Measurements from ENCODE around the gene RPEL1. TPM values are rescaled to one million over a fixed set of nuclear protein-coding genes. Genes with fewer than 3 reads are reported as not detected.
"Not testable (repeated sequence)": the region's sequence is repeated elsewhere in the genome, so short reads cannot be mapped to it uniquely, and the experiment has no call there.

Gene RPEL1
- total RNA-seq (ENCODE audit: low replicate concordance): not detected in 2 replicates
- long read RNA-seq: 0 reads

GRCh38 chr10:103245587-103245986, at the start of gene RPEL1:
RPEL1 (plus strand) TSS chr10:103245887; CDS start chr10:103245997, 110 bp downstream.
- H3K4me1 Mint-ChIP-seq (ENCODE audit: unreplicated experiment); H3K9me3 Mint-ChIP-seq; DNase-seq (ENCODE audit: extremely low spot score, unreplicated experiment); H3K36me3 Mint-ChIP-seq; H3K4me3 Mint-ChIP-seq; H3K27me3 Mint-ChIP-seq: not testable (repeated sequence)
- H3K27ac Mint-ChIP-seq: peak within 1 kb of the TSS; percentile 71

- peaks cover 14% of the 10 kb centered on the region for H3K4me1 Mint-ChIP-seq (ENCODE audit: unreplicated experiment)
- H3K36me3 Mint-ChIP-seq: no peaks in the 10 kb centered on the region
- H3K4me3 Mint-ChIP-seq: no peak overlapping the region
These were observed 49.2 kb upstream of the RPEL1 start for GRCh38 chr10:103196516-103196915.

GRCh38 chr10:103197174-103197573, 48.5 kb upstream of the RPEL1 start:
- Mint-ChIP-seq H3K27me3 (no peaks in the 10 kb centered on the region), H3K4me1 (ENCODE audit: unreplicated experiment) (peaks cover 8% of the 10 kb centered on the region), H3K27ac (no peak overlapping the region), H3K36me3 (no peaks in the 10 kb centered on the region), H3K4me3 (no peak overlapping the region), H3K9me3 (no peaks in the 10 kb centered on the region)
- no peak for DNase-seq (ENCODE audit: extremely low spot score, unreplicated experiment)
- TF ChIP-seq CTCF (conservative IDR thresholded peaks at IDR 0.05): no peak

More at GRCh38 chr10:103196516-103196915, 49.2 kb upstream of the RPEL1 start:
- no peak for TF ChIP-seq CTCF (conservative IDR thresholded peaks at IDR 0.05)
- Mint-ChIP-seq H3K27ac (no peak overlapping the region), H3K9me3 (no peaks in the 10 kb centered on the region), H3K27me3 (no peaks in the 10 kb centered on the region)
- DNase-seq (ENCODE audit: extremely low spot score, unreplicated experiment): no peak

- Mint-ChIP-seq H3K36me3 (no peaks in the 10 kb centered on the region), H3K27me3 (no peaks in the 10 kb centered on the region), H3K9me3 (no peaks in the 10 kb centered on the region), H3K4me1 (ENCODE audit: unreplicated experiment) (peaks cover 8% of the 10 kb centered on the region), H3K4me3 (no peak overlapping the region), H3K27ac (no peak overlapping the region)
- DNase-seq (ENCODE audit: extremely low spot score, unreplicated experiment): no peak
- TF ChIP-seq CTCF (conservative IDR thresholded peaks at IDR 0.05): no peak
These were observed 47.8 kb upstream of the RPEL1 start for GRCh38 chr10:103197903-103198302.

- Mint-ChIP-seq H3K36me3 (no peaks in the 10 kb centered on the region), H3K27me3 (no peaks in the 10 kb centered on the region), H3K9me3 (no peaks in the 10 kb centered on the region), H3K4me3 (no peak overlapping the region), H3K4me1 (ENCODE audit: unreplicated experiment) (peaks cover 6% of the 10 kb centered on the region), H3K27ac (no peak overlapping the region)
- no peak for TF ChIP-seq CTCF (conservative IDR thresholded peaks at IDR 0.05)
- no peak for DNase-seq (ENCODE audit: extremely low spot score, unreplicated experiment)
These were observed 47.0 kb upstream of the RPEL1 start for GRCh38 chr10:103198648-103199047.

- Mint-ChIP-seq H3K9me3 (no peaks in the 10 kb centered on the region), H3K36me3 (no peaks in the 10 kb centered on the region), H3K27ac (no peak overlapping the region), H3K4me1 (ENCODE audit: unreplicated experiment) (no peaks in the 10 kb centered on the region), H3K27me3 (no peaks in the 10 kb centered on the region), H3K4me3 (no peak overlapping the region)
- no peak for DNase-seq (ENCODE audit: extremely low spot score, unreplicated experiment)
- no peak for TF ChIP-seq CTCF (conservative IDR thresholded peaks at IDR 0.05)
These were observed 46.2 kb upstream of the RPEL1 start for GRCh38 chr10:103199488-103199887.
